Myocyte (in vitro differentiated cells): Measurements from ENCODE around the gene BOD1L1. TPM values are rescaled to one million over a fixed set of nuclear protein-coding genes. Genes with fewer than 3 reads are reported as not detected.

Experiments used
- DNase-seq: peaks from one replicate; pipeline ENCODE4 v3.0.0-alpha.2; 2012; ENCODE audit warnings: low read depth
- total RNA-seq: library from RNA; depleted of rRNA; stranded (reverse); fragments of >200 nt; gene quantifications from 2 replicates; pipeline ENCODE4 v1.2.3, GENCODE V29; 2014

BOD1L1 gene
- total RNA-seq, 1 donor from 2014 or later: 31.9 TPM

- DNase-seq: no peak
Observed at GRCh38 chr4:13626492-13627177, 890 bp downstream of the BOD1L1 start.

- DNase-seq: no peak
Observed at GRCh38 chr4:13618212-13618806, 9.2 kb downstream of the BOD1L1 start.

GRCh38 chr4:13617801-13618200 lies 9.7 kb downstream of the BOD1L1 start:
- DNase-seq: peak; percentile 49

DNA sequence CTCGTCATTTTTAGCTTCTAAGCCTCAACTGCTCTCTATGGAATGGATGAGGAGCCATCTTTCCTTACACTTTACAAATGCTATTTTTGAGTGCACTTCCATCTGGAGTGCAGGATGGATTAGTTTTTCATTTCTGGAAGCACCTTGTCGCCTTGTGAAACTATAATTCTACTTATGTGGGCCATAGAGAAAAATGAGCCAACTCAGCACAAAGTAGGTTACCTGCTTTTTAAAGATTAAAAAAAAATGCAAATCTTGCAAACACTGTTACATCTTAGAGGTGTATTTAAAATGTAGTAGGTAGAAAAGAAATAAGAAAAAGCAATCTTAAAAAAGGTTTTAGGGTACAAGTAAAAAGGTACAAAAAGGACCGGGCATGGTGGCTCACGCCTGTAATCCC lies 10.9 kb downstream of the BOD1L1 start:
- no peak for DNase-seq

GRCh38 chr4:13615161-13615560 lies 12.4 kb downstream of the BOD1L1 start:
- DNase-seq: no peak

- DNase-seq: no peak
Observed at GRCh38 chr4:13612569-13612968, 15.0 kb downstream of the BOD1L1 start.

DNA sequence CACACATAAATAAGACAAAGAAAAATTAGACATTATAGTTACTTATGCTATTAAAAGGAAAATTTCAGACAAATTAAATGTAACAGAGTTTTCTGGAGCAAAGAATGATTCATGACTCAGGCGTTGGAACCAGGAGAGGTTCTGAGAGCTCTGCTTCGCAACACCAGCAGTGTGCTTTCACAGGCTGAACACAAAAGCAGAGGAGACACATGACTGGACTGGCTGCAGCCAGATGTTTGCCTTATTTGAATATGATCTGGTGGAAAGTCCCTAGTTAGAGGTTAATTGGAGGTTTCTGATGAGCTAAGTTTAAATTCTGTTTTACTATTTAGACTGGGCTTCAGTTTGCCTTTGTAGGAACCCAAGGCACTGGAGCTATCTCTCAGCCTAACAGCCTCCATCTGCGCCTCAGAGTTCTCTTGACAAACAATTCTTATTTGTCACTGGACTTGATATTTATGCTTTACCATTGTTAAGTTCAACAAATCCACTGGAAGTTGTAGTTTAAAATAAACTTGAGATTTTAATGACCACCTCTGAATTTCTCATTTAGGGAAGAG lies 16.2 kb downstream of the BOD1L1 start:
- no peak for DNase-seq

DNA sequence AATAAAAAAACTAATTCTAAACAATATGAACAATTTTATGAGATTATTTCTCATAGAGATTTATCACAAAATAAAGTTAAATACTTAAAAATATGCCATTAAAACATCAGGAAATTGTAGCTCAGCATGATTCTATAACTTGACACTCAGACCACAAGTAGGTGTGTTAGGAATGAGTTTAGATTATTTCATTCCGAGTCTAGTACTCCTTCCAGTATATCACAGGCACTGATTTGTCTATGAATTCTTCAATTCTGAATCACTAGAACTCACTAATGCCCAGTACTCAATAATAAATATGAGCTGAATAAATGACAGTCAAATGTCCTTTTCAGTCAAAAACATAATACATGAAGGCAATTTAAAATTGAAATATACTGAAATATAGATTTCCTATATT lies 22.2 kb downstream of the BOD1L1 start:
- no peak for DNase-seq

GRCh38 chr4:13601848-13602247 lies 25.7 kb downstream of the BOD1L1 start:
- DNase-seq: no peak

GRCh38 chr4:13601048-13601447 lies 26.5 kb downstream of the BOD1L1 start:
- DNase-seq: no peak

DNA sequence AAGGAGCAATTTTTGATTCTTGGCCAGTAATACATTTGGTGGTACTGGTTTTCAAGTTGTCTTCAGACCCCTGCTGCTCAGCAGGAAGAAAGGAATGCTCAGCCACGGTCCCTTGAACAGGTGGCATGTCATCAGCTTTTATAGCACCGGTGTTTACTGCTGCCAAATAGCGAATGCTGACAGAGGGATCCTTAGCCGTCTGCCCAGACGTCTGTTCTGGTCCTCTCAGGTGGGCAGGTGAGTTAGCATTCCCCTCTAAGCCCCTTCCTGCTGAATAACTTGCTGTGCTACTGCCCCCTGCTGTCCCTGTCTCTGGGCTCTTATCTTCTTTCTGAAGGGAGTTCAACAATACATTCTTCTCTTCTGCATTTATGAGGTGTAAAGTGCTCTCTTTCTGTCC lies 28.4 kb downstream of the BOD1L1 start:
- peak; percentile 63 for DNase-seq

DNA sequence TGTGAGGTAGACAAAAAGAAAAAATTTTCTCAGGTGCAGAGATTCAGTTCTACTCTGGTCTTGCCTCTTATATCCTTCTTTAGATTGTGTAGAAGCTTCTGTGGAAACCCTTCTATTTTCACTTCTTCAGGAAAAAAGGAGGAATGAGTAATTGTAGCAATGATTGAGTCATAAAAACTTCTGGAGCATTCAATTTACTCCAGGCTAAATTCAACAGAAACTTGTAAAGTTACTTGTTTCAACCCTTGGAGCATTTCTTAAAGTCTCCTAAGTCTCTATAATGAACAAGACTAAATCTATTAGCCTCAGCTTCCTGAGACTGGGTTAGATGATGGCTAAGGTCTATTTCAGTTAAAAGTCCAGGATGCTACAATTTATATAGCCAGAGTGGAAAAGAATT lies 29.9 kb downstream of the BOD1L1 start:
- DNase-seq: no peak

DNA sequence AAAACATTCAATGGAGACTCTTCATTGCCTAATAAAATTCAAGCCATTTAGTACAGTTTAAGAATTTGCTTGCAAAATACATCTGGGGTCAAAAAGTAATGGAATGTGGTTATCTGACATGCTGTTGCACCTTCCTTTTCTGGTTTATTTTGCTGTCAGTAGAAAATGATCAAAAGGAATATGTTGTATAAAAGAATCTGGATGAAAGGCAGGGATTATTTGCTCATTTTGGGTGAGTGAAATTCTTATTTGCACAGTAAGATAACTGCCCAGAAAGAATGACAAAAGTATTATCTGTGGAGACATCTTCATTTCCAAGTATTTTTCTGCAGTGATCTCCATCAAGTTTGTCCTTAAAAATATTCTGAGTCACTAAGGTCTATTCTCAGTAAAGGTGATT lies 30.4 kb downstream of the BOD1L1 start:
- no peak for DNase-seq

GRCh38 chr4:13592220-13592619 lies 35.3 kb downstream of the BOD1L1 start:
- DNase-seq: no peak

- peak; percentile 59 for DNase-seq
Observed at GRCh38 chr4:13590766-13591165, 36.8 kb downstream of the BOD1L1 start.

DNA sequence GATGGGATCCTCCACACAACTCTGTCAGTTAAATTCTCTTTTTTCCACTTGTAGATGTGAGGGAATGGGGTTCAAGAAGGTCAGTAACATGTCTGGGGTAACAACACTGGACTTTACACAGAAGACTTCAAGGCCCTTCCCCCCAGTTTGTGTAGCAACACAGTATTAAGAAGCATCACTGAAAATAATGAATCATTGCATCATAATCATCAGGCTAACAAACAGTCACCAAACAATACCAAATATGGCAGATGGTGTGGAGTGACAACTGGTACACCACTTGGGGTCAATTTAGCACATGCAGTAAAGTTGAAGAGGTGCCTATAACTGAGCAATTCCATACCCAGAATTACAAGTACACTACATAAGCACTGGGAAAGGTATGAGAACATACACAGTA lies 38.6 kb downstream of the BOD1L1 start:
- no peak for DNase-seq

- DNase-seq: no peak
Observed at GRCh38 chr4:13584481-13584880, 43.0 kb downstream of the BOD1L1 start.

DNA sequence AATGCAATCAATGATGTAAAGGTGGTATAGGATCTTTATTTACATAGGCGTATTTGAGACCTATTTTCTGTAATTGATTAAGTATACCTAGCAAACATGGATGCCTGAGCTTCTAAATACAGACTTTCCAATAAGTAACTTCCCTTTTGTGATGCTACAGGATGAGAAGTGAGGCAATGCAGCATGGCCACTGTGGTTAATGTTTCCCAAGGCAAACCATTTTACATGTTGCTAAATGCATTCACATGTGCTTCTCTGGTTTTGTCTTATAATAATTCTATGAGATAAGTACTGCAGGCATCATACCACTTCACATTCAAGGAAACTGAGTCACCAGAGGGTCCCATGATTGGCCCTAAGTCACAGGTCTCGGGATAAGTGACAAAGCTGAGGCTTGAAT lies 47.5 kb downstream of the BOD1L1 start:
- DNase-seq: no peak

GRCh38 chr4:13577660-13578059 lies 49.9 kb downstream of the BOD1L1 start:
- DNase-seq: no peak

DNA sequence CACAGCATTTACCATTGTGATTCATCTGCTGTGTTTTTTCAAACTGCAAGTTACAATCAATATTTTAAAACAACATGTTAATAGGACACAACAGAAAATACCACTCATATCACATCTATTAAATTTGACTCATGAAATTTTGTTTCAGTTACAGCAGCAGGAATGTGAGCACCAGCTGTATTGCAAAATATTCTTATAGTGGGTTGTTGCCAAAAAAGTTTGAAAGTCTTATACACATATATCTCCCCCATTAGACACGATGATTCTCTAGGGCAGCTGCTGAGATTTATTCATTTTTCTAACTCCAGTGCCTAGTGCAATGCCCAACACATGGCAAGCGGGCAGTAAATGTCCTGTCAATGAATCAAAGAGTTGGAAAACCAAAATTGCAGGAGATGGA lies 56.6 kb downstream of the BOD1L1 start:
- DNase-seq: no peak

- no peak for DNase-seq
Observed at GRCh38 chr4:13567125-13567524, 60.4 kb downstream of the BOD1L1 start.

DNA sequence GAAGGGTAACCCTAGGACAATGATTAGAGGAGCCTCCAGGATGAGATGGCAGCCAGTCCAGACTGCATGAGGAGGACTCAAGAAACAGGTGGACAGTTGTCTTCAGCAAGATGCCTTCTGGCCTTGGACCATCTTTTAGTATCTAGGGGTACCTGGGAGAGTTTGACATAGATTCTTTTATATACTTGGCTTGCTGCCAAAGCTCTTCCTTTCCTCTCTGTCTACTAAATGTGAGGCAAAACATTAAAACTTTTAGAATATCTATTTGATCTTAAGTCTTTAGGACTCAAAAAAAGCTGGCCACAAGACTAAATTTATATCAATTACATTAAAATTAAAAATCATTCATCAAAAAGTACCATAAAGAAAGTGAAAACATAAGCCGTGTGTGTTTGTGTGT lies 64.6 kb downstream of the BOD1L1 start:
- no peak for DNase-seq

GRCh38 chr4:13561673-13562072 lies 65.9 kb downstream of the BOD1L1 start:
- no peak for DNase-seq
